Adrenal gland (tissue), 12 donors: ENCODE results near the gene HOXC9. TPM values are rescaled to one million over a fixed set of nuclear protein-coding genes. Genes with fewer than 3 reads are reported as not detected.

Experiments
- DNase-seq, 7 donors: peaks; one replicate each; pipeline ENCODE4 v3.0.0-alpha.2; 2019 to 2020
- H3K27ac ChIP-seq, 5 donors: fragments of 200-600 bp; sonication (generic) in 4 of 5; 1 replicate in 3 of 5; 2 replicates in 2 of 5; pipeline versions ENCODE4 v1.5.1 to v1.8.0; 2016 to 2020; ENCODE audit warnings: mild to moderate bottlenecking in 1 of 5
- H3K27me3 ChIP-seq: fragments of 200-600 bp; 2 replicates; pipeline ENCODE4 v1.8.0; 2021
- H3K36me3 ChIP-seq, 2 donors: fragments of 200-600 bp; replicated peaks in 1 of 2; 1 replicate in 1 of 2; 2 replicates in 1 of 2; pipeline versions ENCODE4 v1.5.1 to v1.8.0; 2018 to 2022
- H3K4me1 ChIP-seq, 2 donors: fragments of 200-600 bp; replicated peaks in 1 of 2; 1 replicate in 1 of 2; 2 replicates in 1 of 2; pipeline versions ENCODE4 v1.5.1 to v1.8.0; 2018 to 2021
- H3K4me3 ChIP-seq, 4 donors: fragments of 200-600 bp; sonication (generic) in 3 of 4; one replicate each; pipeline ENCODE4 v1.5.1; 2016 to 2018
- H3K9me3 ChIP-seq, 3 donors: fragments of 200-600 bp; sonication (generic) in 1 of 3; replicated peaks in 1 of 3; 1 replicate in 2 of 3; 2 replicates in 1 of 3; pipeline versions ENCODE4 v1.5.1 to v1.8.0; 2016 to 2021
- POLR2A ChIP-seq, 2 donors: fragments of 450-650 bp; IDR thresholded peaks; one replicate each; pipeline ENCODE4 v1.6.1; 2017; ENCODE audit warnings: antibody characterized with exemption in 2 of 2, mild to moderate bottlenecking in 2 of 2, moderate library complexity in 1 of 2
- WGBS, 4 donors: extraction: QIAGEN DNeasy Blood & Tissue Kit in 2 of 4; methylation state at CpG; one replicate each; pipeline versions ENCODE4 v1.1.5 to v1.1.7; 2013 to 2017; 5-methylcytosine and 5-hydroxymethylcytosine counted together
- intact Hi-C, 2 donors: fragments of 100-400 bp; cut with DNase I; formaldehyde crosslinking; loops; one replicate each; pipeline versions ENCODE4 v1.14.1 to v1.15.0; 2022 to 2023
- polyA plus RNA-seq, 3 donors: library from polyadenylated mRNA; stranded (reverse); fragments of 200-250 nt in 2 of 3; fragments of 350-450 nt in 1 of 3; fragmentation: Illumina TruSeq in 1 of 3; extraction: RNeasy Lipid Tissue Mini Kit (QIAGEN cat#74804) in 1 of 3; gene quantifications; one replicate each; pipeline ENCODE4 v1.2.3, GENCODE V29; 2013 to 2014
- total RNA-seq, 9 donors: library from RNA; depleted of rRNA in 4 of 9; stranded (reverse); fragments of >200 nt in 4 of 9; fragments of 120-200 nt in 1 of 9; fragmentation: NEBNext Ultra II Directional in 1 of 9; extraction: Animal tissue kit (Norgen Biotek cat#: 25700) in 1 of 9; gene quantifications; one replicate each; pipeline versions ENCODE4 v1.1.0 to v1.2.4, GENCODE V29; 2013 to 2023
- TF ChIP-seq, protein P1 (sequence below), 6 experiments: fragments of 450-650 bp in 4 of 6; fragments of 200-600 bp in 2 of 6; sonication (generic) in 1 of 6; IDR thresholded peaks; 1 replicate in 5 of 6; 2 replicates in 1 of 6; pipeline versions ENCODE4 v1.5.1 to v1.8.0; 2016 to 2021; ENCODE audit warnings: antibody characterized with exemption in 6 of 6, mild to moderate bottlenecking in 2 of 6, moderate library complexity in 1 of 6
- donor health status: healthy with polysubstance abuse.
- donor health status: Bipolar disorder and iron deficiency.
- donor health status: DM: yes; HTN: yes; CAD: no.
- donor health status: DM: no; HTN: no; CAD: no.
- donor health status: DM: no; HTN: no; CAD: no.
- donor health status: DM: yes; HTN: yes; CAD: no.

HOXC9 gene
- total and polyA plus RNA-seq, 12 donors = 1.2 to 12.1 (median 3.0) TPM; not detected in 1

GRCh38 chr12:54011665-54012532 lies 11.9 kb downstream of the HOXC9 start:
- H3K27ac ChIP-seq = peak overlapping the region in 1 of 5 donors; percentile 21
- H3K4me1 ChIP-seq = peaks cover 3 to 8% of the 10 kb centered on the region in 2 donors
- H3K9me3 ChIP-seq = no peaks in the 10 kb centered on the region
- H3K4me3 ChIP-seq = peak overlapping the region in 1 of 4 donors; percentile 53
- intact Hi-C loops = no loop called here
- no peaks in the 10 kb centered on the region for H3K36me3 ChIP-seq
- DNase-seq = no peak
- H3K27me3 ChIP-seq = no peaks in the 10 kb centered on the region
- TF ChIP-seq, protein P1, sequence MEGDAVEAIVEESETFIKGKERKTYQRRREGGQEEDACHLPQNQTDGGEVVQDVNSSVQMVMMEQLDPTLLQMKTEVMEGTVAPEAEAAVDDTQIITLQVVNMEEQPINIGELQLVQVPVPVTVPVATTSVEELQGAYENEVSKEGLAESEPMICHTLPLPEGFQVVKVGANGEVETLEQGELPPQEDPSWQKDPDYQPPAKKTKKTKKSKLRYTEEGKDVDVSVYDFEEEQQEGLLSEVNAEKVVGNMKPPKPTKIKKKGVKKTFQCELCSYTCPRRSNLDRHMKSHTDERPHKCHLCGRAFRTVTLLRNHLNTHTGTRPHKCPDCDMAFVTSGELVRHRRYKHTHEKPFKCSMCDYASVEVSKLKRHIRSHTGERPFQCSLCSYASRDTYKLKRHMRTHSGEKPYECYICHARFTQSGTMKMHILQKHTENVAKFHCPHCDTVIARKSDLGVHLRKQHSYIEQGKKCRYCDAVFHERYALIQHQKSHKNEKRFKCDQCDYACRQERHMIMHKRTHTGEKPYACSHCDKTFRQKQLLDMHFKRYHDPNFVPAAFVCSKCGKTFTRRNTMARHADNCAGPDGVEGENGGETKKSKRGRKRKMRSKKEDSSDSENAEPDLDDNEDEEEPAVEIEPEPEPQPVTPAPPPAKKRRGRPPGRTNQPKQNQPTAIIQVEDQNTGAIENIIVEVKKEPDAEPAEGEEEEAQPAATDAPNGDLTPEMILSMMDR (IDR thresholded peaks at IDR 0.05) = no peak
- TF ChIP-seq POLR2A (IDR thresholded peaks at IDR 0.05) = no peak
- 64 to 71% (median 68%) methylated on average over 14 of the region's 14 CpGs for WGBS, 4 donors

DNA sequence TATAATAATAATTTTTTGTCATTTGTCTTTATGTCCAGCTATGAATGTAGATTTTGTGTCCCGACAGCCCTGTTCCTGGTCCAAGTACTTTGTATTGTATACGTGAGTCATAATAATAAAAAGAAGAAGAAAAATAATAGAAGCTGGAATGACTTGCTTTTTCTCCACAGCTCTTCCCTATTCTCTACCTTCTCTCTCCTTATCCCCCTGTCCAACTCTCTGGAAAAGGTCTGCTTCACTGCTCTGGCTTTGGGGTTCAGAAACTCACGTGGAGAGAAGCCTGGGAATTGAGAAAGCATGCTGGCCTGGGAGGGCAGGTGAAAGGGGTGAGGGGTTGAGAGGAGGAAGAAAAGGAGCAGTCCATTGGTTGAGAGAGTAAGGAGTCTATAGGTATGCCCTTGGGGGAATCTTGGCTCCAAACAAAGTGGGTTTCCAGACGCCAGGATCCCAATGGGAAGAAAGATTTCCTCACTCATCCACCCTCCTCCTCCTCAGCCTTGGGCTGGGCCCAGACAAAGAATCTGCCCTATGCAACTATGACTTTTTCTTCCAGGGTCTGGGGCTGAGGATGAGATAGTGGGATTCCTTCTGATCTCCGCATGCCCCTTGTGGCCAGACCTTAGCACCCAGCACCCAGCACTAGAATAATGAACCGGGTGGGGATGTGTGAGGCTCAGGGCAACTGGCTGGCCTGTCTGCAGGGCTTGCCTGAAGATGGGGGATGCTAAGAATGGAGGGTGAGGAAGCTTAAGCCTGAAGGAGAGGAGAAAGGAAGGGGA lies 12.9 kb downstream of the HOXC9 start:
- Histone ChIP-seq H3K4me1 (peaks cover 0 to 8% of the 10 kb centered on the region in 2 donors), H3K27ac (peak overlapping the region in 3 of 5 donors; percentile 0 to 60 (median 30)), H3K4me3 (no peak overlapping the region), H3K27me3 (no peaks in the 10 kb centered on the region), H3K9me3 (no peaks in the 10 kb centered on the region), H3K36me3 (no peaks in the 10 kb centered on the region)
- no peak for DNase-seq
- TF ChIP-seq POLR2A (IDR thresholded peaks at IDR 0.05) = no peak
- TF ChIP-seq, protein P1 (IDR thresholded peaks at IDR 0.05) = no peak
- WGBS, 4 donors = 58 to 83% (median 66%) methylated on average over 6 of the region's 6 CpGs
- intact Hi-C loops = no loop called here

- no peak for TF ChIP-seq POLR2A (IDR thresholded peaks at IDR 0.05)
- TF ChIP-seq, protein P1 (IDR thresholded peaks at IDR 0.05) = no peak
- Histone ChIP-seq H3K27me3 (no peaks in the 10 kb centered on the region), H3K9me3 (no peaks in the 10 kb centered on the region), H3K4me3 (no peak overlapping the region), H3K27ac (peak overlapping the region in 3 of 5 donors; percentile 52 to 77 (median 74)), H3K4me1 (peaks cover 2 to 5% of the 10 kb centered on the region in 2 donors), H3K36me3 (no peaks in the 10 kb centered on the region)
- WGBS, 4 donors = 44 to 69% (median 48%) methylated on average over 27 to 36 of the region's 36 CpGs
- DNase-seq = no peak
- intact Hi-C loops = no loop called here
Observed at GRCh38 chr12:54014377-54015017, 14.5 kb downstream of the HOXC9 start.
